Psoas muscle (tissue), 8 donors: ENCODE data around the gene CLK3. TPM values are rescaled to one million over a fixed set of nuclear protein-coding genes. Genes with fewer than 3 reads are reported as not detected.

ENCODE experiments used
- ATAC-seq, 4 donors: fragments of 200-7000 bp; cut with Tn5 transposase; one replicate each; pipeline ENCODE4 v1.9.1; 2020; ENCODE audit warnings: moderate library complexity in 3 of 4, mild to moderate bottlenecking in 2 of 4
- DNase-seq, 2 donors: peaks; one replicate each; pipeline ENCODE4 v3.0.0-alpha.2; 2020
- H3K27ac ChIP-seq: fragments of 200-600 bp; one replicate; pipeline ENCODE4 v1.8.0; 2022
- H3K27me3 ChIP-seq, 3 donors: fragments of 200-600 bp in 1 of 3; one replicate each; pipeline versions ENCODE4 v1.6.1 to v1.8.0; 2013 to 2022; ENCODE audit warnings: low read length in 2 of 3, mild to moderate bottlenecking in 2 of 3, moderate library complexity in 1 of 3; ENCODE audit not compliant: insufficient read depth in 3 of 3
- H3K36me3 ChIP-seq, 2 donors: fragments of 200-600 bp in 1 of 2; one replicate each; pipeline versions ENCODE4 v1.6.1 to v1.8.0; 2013 to 2022; ENCODE audit warnings: low read depth in 1 of 2, mild to moderate bottlenecking in 1 of 2, moderate library complexity in 1 of 2; ENCODE audit not compliant: insufficient read depth in 1 of 2
- H3K4me1 ChIP-seq: fragments of 200-600 bp; one replicate; pipeline ENCODE4 v1.8.0; 2022
- H3K4me3 ChIP-seq: fragments of 200-600 bp; one replicate; pipeline ENCODE4 v1.8.0; 2022; ENCODE audit warnings: mild to moderate bottlenecking
- H3K9me3 ChIP-seq: fragments of 200-600 bp; one replicate; pipeline ENCODE4 v1.8.0; 2022
- WGBS, 3 donors: extraction: QIAGEN DNeasy Blood & Tissue Kit; methylation state at CpG; one replicate each; pipeline versions ENCODE4 v1.1.6 to v1.1.7; 2013; 5-methylcytosine and 5-hydroxymethylcytosine counted together
- intact Hi-C, 2 donors: fragments of 100-400 bp; cut with DNase I; formaldehyde crosslinking; loops; one replicate each; pipeline versions ENCODE4 v1.11.0 to v1.14.2; 2022
- polyA plus RNA-seq, 3 donors: library from polyadenylated mRNA; stranded (reverse); fragments of 200-250 nt; gene quantifications; one replicate each; pipeline ENCODE4 v1.2.3, GENCODE V29; 2013
- total RNA-seq, 4 donors: library from RNA; stranded (reverse); fragmentation: NEBNext Ultra II Directional in 2 of 4; extraction: Animal tissue kit (Norgen Biotek cat#: 25700) in 2 of 4; gene quantifications; one replicate each; pipeline versions ENCODE4 v1.2.1 to v1.2.4, GENCODE V29; 2021 to 2023
- TF ChIP-seq, protein P1 (sequence below): fragments of 200-600 bp; IDR thresholded peaks from one replicate; pipeline ENCODE4 v1.8.0; 2022; ENCODE audit warnings: antibody characterized with exemption
- donor health status: healthy with polysubstance abuse.
- donor health status: DM: no; HTN: no; CAD: no; lungs with moderate emphysema.
- donor health status: Bipolar disorder and iron deficiency.
- donor health status: healthy.
- donor health status: DM: yes; HTN: yes; CAD: no.
- donor health status: DM: no; HTN: no; CAD: no.
- donor health status: DM: no; HTN: no; CAD: no.
- donor health status: DM: yes; HTN: yes; CAD: no.

CLK3 gene
- total and polyA plus RNA-seq, 7 donors: 36.6 to 61.8 (median 50.2) TPM

DNA sequence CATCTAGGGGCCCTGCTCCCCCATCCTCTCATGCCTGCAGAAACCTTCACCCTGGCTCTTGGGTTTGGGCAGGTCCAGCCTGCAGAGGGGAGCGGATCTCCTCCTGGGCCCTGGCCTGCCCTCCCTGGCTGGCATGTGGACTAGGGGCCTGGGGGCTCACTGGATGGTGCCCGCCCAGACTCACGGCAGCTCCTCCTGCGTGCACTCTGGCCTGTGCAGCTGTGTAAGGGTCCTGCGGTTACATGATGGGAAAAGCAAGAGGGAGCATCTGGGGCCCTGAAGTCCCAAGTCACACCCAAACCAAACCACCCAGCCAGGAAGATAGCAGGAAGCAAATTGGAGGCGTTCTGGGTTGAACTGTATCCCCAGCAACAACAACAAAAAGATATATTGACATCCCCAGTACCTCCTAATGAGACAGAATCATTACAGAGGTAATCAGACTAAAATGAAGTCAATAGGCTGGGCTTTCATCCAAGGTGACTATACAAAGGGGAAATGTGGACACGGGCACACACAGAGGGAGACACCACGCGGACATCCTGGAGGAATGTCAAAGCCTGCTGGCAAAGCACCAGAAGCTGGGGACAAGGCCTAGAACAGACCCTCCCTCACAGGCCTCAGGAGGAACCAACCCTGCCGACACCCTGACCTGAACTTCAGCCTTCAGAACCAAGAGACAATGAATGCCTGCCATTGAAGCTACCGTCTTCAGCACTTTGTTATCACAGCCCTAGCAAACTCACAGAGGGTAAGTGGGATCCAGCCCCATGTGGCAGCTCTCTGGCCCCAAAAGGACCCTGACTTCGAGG is 10.4 kb upstream of the CLK3 start:
- intact Hi-C loops: no loop called here
- H3K36me3 ChIP-seq: no peaks in the 10 kb centered on the region
- no peak overlapping the region for H3K27ac ChIP-seq
- H3K27me3 ChIP-seq: no peaks in the 10 kb centered on the region
- H3K9me3 ChIP-seq: no peaks in the 10 kb centered on the region
- DNase-seq (no peak), ATAC-seq (no peak)
- 70 to 75% (median 72%) methylated on average over 12 of the region's 12 CpGs for WGBS, 3 donors
- no peaks in the 10 kb centered on the region for H3K4me1 ChIP-seq
- TF ChIP-seq, protein P1, sequence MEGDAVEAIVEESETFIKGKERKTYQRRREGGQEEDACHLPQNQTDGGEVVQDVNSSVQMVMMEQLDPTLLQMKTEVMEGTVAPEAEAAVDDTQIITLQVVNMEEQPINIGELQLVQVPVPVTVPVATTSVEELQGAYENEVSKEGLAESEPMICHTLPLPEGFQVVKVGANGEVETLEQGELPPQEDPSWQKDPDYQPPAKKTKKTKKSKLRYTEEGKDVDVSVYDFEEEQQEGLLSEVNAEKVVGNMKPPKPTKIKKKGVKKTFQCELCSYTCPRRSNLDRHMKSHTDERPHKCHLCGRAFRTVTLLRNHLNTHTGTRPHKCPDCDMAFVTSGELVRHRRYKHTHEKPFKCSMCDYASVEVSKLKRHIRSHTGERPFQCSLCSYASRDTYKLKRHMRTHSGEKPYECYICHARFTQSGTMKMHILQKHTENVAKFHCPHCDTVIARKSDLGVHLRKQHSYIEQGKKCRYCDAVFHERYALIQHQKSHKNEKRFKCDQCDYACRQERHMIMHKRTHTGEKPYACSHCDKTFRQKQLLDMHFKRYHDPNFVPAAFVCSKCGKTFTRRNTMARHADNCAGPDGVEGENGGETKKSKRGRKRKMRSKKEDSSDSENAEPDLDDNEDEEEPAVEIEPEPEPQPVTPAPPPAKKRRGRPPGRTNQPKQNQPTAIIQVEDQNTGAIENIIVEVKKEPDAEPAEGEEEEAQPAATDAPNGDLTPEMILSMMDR: no peak
- no peak overlapping the region for H3K4me3 ChIP-seq

DNA sequence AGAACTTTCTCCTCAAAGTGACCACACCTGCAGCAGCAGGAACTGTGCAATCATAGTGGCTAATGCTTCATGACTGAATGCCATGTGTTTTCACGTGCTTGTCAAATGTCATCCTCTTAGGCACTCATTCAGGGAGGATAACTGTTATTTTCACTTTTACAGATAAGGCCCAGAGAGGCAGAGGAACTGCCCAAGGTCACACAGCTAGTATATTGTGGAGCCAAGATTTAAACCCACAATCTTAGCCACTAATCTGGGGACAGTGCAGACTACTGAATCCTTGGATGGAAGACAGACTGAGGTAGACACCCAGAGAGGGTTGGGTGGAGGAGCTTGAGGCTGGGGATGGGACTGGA is 9.9 kb upstream of the CLK3 start:
- Histone ChIP-seq H3K27ac (no peak overlapping the region), H3K9me3 (no peaks in the 10 kb centered on the region), H3K27me3 (no peaks in the 10 kb centered on the region), H3K36me3 (no peaks in the 10 kb centered on the region), H3K4me3 (no peak overlapping the region), H3K4me1 (no peaks in the 10 kb centered on the region)
- no peak for DNase-seq
- TF ChIP-seq, protein P1: no peak
- ATAC-seq: no peak
- intact Hi-C loops: no loop called here
- 71 to 77% (median 74%) methylated on average over 1 of the region's 1 CpG for WGBS, 3 donors

DNA sequence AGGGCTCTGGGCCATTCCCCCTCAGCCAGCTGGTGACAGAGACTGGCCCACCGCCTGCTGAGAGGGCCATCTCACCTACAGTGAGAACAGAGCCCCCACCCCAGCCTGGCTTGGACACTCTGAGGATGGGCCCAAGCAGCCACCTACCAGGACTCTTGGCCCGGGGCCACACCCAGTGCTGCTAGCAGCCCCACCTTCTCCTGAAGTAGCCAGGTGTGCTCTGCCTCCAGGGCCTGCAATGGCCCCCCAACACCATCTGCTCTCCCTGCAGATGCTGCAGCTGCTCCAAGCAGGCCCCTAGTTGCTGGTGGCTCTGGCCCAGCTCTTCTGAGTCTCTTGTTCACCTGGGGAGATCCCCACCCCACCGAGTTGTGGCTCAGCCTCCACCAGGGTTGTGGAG is 6.8 kb upstream of the CLK3 start:
- no peaks in the 10 kb centered on the region for H3K36me3 ChIP-seq
- TF ChIP-seq, protein P1: no peak

GRCh38 chr15:74609938-74610301 is 5.7 kb upstream of the CLK3 start:
- TF ChIP-seq, protein P1: no peak
- H3K36me3 ChIP-seq: no peaks in the 10 kb centered on the region
- H3K4me3 ChIP-seq: no peak overlapping the region
- no peaks in the 10 kb centered on the region for H3K27me3 ChIP-seq
- no peaks in the 10 kb centered on the region for H3K4me1 ChIP-seq
- H3K9me3 ChIP-seq: no peaks in the 10 kb centered on the region
- H3K27ac ChIP-seq: no peak overlapping the region
- intact Hi-C loops: loop anchor here in 1 of 2 donors (5.0 kb wide), 1 partner anchor 68 kb away; the partner anchor contains the start of gene ARID3B
- WGBS, 3 donors: 82 to 92% (median 85%) methylated on average over 3 of the region's 3 CpGs
- ATAC-seq (no peak), DNase-seq (peak in 1 of 2 donors; percentile 30)

More for the DNA sequence above, 6.8 kb upstream of the CLK3 start:
- H3K9me3 ChIP-seq: no peaks in the 10 kb centered on the region
- WGBS, 3 donors: 75 to 89% (median 80%) methylated on average over 3 of the region's 3 CpGs
- H3K27me3 ChIP-seq: no peaks in the 10 kb centered on the region
- no peaks in the 10 kb centered on the region for H3K4me1 ChIP-seq
- no peak overlapping the region for H3K27ac ChIP-seq
- intact Hi-C loops: no loop called here
- peak in 1 of 2 donors; percentile 35 for DNase-seq
- no peak overlapping the region for H3K4me3 ChIP-seq
- no peak for ATAC-seq
